Astrocyte (in vitro differentiated cells and primary cell): ENCODE results near the gene CST9. TPM values are rescaled to one million over a fixed set of nuclear protein-coding genes. Genes with fewer than 3 reads are reported as not detected.

Experiments
- DNase-seq: peaks from one replicate; pipeline ENCODE4 v3.0.0-alpha.2; 2010; ENCODE audit warnings: low read depth
- FAIRE-seq: peaks from 2 replicates; lab custom pipeline; 2011; peaks lifted over from hg19 to GRCh38; lab: Jason Lieb, UNC
- H2AFZ ChIP-seq: 2 replicates; pipeline ENCODE4 v1.6.0; 2012; ENCODE audit warnings: low read depth, low read length, inconsistent platforms
- H3K27ac ChIP-seq: 2 replicates; pipeline ENCODE4 v1.5.1; 2011; ENCODE audit warnings: low read depth, low read length, inconsistent platforms
- H3K27me3 ChIP-seq: 2 replicates; pipeline ENCODE4 v1.6.0; 2011; ENCODE audit warnings: low read length, inconsistent platforms; ENCODE audit not compliant: insufficient read depth
- H3K36me3 ChIP-seq: 2 replicates; pipeline ENCODE4 v1.5.1; 2011; ENCODE audit warnings: low read length, inconsistent platforms; ENCODE audit not compliant: insufficient read depth
- H3K4me1 ChIP-seq: 2 replicates; pipeline ENCODE4 v1.5.1; 2011; ENCODE audit warnings: low read length, inconsistent platforms; ENCODE audit not compliant: insufficient read depth
- H3K4me2 ChIP-seq: 2 replicates; pipeline ENCODE4 v1.6.0; 2012; ENCODE audit warnings: low read length, inconsistent platforms
- H3K4me3 ChIP-seq: 2 replicates; pipeline ENCODE4 v1.5.1; 2011; ENCODE audit warnings: low read depth, mild to moderate bottlenecking, low read length, inconsistent platforms; ENCODE audit not compliant: insufficient read depth
- H3K79me2 ChIP-seq: 2 replicates; pipeline ENCODE4 v1.6.0; 2012; ENCODE audit warnings: mild to moderate bottlenecking, low read length, inconsistent platforms; ENCODE audit not compliant: insufficient read depth
- H3K9ac ChIP-seq: 2 replicates; pipeline ENCODE4 v1.6.0; 2012; ENCODE audit warnings: mild to moderate bottlenecking, low read length, inconsistent platforms
- H3K9me3 ChIP-seq: 2 replicates; pipeline ENCODE4 v1.5.1; 2012; ENCODE audit warnings: low read depth, mild to moderate bottlenecking, low read length, inconsistent platforms; ENCODE audit not compliant: insufficient read depth
- H4K20me1 ChIP-seq: 2 replicates; pipeline ENCODE4 v1.6.0; 2012; ENCODE audit warnings: low read length, inconsistent platforms; ENCODE audit not compliant: insufficient read depth
- H3K27ac Mint-ChIP-seq: one replicate; pipeline ENCODE4 v1.8.0; 2021; ENCODE audit warnings: mild to moderate bottlenecking, mixed read lengths; ENCODE audit not compliant: unreplicated experiment
- H3K27me3 Mint-ChIP-seq: one replicate; pipeline ENCODE4 v1.8.0; 2021; ENCODE audit warnings: low read depth, mixed read lengths; ENCODE audit not compliant: unreplicated experiment
- H3K36me3 Mint-ChIP-seq: one replicate; pipeline ENCODE4 v1.8.0; 2021; ENCODE audit warnings: low read depth, mixed read lengths; ENCODE audit not compliant: unreplicated experiment
- H3K4me1 Mint-ChIP-seq: one replicate; pipeline ENCODE4 v1.8.0; 2021; ENCODE audit warnings: low read depth, mixed read lengths; ENCODE audit not compliant: unreplicated experiment
- H3K4me3 Mint-ChIP-seq: one replicate; pipeline ENCODE4 v1.8.0; 2021; ENCODE audit warnings: mild to moderate bottlenecking, moderate library complexity, mixed read lengths; ENCODE audit not compliant: unreplicated experiment
- H3K9me3 Mint-ChIP-seq: one replicate; pipeline ENCODE4 v1.8.0; 2021; ENCODE audit warnings: mild to moderate bottlenecking, mixed read lengths; ENCODE audit not compliant: unreplicated experiment
- CTCF ChIP-seq: IDR thresholded peaks from 2 replicates; pipeline ENCODE4 v1.5.1; 2011; ENCODE audit warnings: low read depth, mild to moderate bottlenecking, inconsistent platforms, low read length, moderate library complexity; ENCODE audit not compliant: insufficient read depth
- EZH2 ChIP-seq: IDR thresholded peaks from 2 replicates; pipeline ENCODE4 v1.6.1; 2012; ENCODE audit warnings: mild to moderate bottlenecking, low read length, inconsistent platforms; ENCODE audit not compliant: insufficient read depth
- total RNA-seq: library from RNA; stranded (reverse); gene quantifications from 2 replicates; pipeline ENCODE4 v1.2.1, GENCODE V29; 2021

CST9 gene
- total RNA-seq, 1 donor from 2014 or later = not detected

DNA sequence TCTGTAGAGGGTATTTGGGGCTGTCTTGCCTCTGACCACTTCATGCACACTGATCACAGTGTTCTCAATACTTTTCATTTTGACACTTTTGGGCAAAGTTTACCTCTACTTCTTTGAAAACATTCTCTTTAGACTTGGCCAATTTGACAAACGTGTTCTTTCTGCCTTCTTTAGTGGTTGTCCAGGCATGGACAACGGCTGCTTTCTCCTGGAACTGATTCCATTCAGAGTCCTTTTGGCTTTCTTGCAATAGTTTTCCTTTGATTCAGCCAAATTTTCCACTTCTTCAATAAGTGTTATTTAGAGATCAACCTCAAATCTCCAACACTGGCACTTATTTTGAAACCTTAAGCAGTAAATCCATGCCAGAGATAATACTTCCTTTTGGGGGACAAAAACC lies 6.7 kb upstream of the CST9 start:
- no peak overlapping the region for H3K27ac Mint-ChIP-seq
- no peak for TF ChIP-seq EZH2
- TF ChIP-seq CTCF = no peak
- no peak for DNase-seq
- Histone ChIP-seq H3K4me1 (no peaks in the 10 kb centered on the region), H3K9me3 (no peaks in the 10 kb centered on the region), H3K4me2 (no peak overlapping the region), H2AFZ (no peak overlapping the region), H4K20me1 (no peaks in the 10 kb centered on the region), H3K79me2 (no peaks in the 10 kb centered on the region), H3K36me3 (no peaks in the 10 kb centered on the region), H3K27ac (no peak overlapping the region), H3K4me3 (no peak overlapping the region), H3K9ac (no peak overlapping the region), H3K27me3 (peaks cover 3% of the 10 kb centered on the region)
- H3K4me1 Mint-ChIP-seq = peaks cover 1% of the 10 kb centered on the region
- no peak overlapping the region for H3K4me3 Mint-ChIP-seq
- peaks cover 3% of the 10 kb centered on the region for H3K9me3 Mint-ChIP-seq
- peaks cover 13% of the 10 kb centered on the region for H3K27me3 Mint-ChIP-seq
- no peaks in the 10 kb centered on the region for H3K36me3 Mint-ChIP-seq
- FAIRE-seq = no peak

DNA sequence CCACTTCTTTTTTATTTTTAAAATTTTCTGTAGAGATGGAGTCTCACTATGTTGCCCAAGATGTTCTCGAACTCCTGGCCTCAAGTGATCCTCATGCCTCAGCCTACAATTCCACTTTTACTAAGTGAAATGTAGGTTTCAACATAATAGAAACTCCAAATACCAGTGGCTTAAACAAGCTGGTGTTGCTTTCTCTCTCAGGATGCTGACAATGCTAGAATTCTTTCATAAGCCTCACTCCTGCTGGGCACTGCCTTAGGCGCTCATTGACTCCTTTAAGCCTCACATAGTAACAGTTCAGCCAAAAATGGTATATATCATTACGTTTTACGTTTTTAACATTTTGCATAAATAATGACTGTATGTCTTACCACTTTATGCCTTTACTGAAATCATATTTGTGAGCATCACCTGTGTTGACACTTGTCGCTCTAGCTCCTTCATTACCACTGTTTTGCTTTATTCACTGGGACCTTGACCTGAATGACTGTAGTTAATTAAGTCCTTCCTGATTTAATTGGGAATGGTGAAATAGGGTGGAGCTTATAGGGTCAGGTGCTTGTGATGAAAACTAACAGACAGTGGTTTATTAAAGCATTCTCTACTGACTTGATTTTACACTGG lies 3.9 kb upstream of the CST9 start:
- no peaks in the 10 kb centered on the region for H3K36me3 Mint-ChIP-seq
- Histone ChIP-seq H3K27me3 (peaks cover 8% of the 10 kb centered on the region), H4K20me1 (no peaks in the 10 kb centered on the region), H3K9me3 (no peaks in the 10 kb centered on the region), H3K9ac (no peak overlapping the region), H3K36me3 (no peaks in the 10 kb centered on the region), H3K4me1 (no peaks in the 10 kb centered on the region), H3K79me2 (no peaks in the 10 kb centered on the region), H2AFZ (no peak overlapping the region), H3K4me2 (no peak overlapping the region), H3K4me3 (no peak overlapping the region), H3K27ac (no peak overlapping the region)
- no peaks in the 10 kb centered on the region for H3K9me3 Mint-ChIP-seq
- no peak overlapping the region for H3K27ac Mint-ChIP-seq
- FAIRE-seq = no peak
- peaks cover 13% of the 10 kb centered on the region for H3K4me1 Mint-ChIP-seq
- H3K4me3 Mint-ChIP-seq = no peak overlapping the region
- peaks cover 32% of the 10 kb centered on the region for H3K27me3 Mint-ChIP-seq
- no peak for DNase-seq
- no peak for TF ChIP-seq EZH2
- TF ChIP-seq CTCF = no peak

DNA sequence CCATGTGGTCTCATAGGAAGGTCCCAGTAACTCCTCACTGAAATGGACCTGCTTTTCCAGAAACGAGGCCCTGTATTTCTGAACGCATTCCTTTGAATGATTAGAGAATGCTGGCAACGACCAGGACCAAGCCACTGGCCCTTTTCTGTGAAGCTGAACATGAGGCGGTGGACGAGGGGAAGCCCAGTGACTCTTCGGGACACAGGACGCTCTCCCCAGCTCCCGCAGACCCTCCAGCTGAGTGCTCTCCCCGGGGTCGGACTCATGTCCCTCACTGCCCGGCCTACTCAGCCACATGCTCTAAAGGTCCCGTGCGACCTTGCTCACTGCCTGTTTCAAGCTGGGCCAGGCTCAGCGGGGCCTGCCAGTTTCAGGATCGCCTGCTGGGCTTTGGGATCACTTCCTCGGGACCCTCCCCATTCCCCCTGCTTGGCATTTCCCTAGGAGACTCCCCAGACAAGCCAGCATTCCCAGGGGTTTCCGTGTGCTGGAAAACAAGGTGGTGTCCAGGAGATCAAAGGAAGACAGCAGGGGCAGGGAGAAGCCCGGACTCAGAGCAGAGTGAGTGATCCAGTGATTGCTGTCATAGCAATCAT lies 2.6 kb upstream of the CST9 start:
- H4K20me1 ChIP-seq = no peaks in the 10 kb centered on the region
- Mint-ChIP-seq H3K4me3 (no peak overlapping the region), H3K9me3 (no peaks in the 10 kb centered on the region), H3K4me1 (peaks cover 17% of the 10 kb centered on the region), H3K36me3 (no peaks in the 10 kb centered on the region), H3K27me3 (peaks cover 41% of the 10 kb centered on the region), H3K27ac (no peak overlapping the region)
- no peaks in the 10 kb centered on the region for H3K9me3 ChIP-seq
- no peak overlapping the region for H2AFZ ChIP-seq
- DNase-seq (no peak), FAIRE-seq (no peak)
- peaks cover 8% of the 10 kb centered on the region for H3K27me3 ChIP-seq
- H3K27ac ChIP-seq = no peak overlapping the region
- H3K4me3 ChIP-seq = no peak overlapping the region
- H3K4me2 ChIP-seq = no peak overlapping the region
- no peak overlapping the region for H3K9ac ChIP-seq
- H3K36me3 ChIP-seq = no peaks in the 10 kb centered on the region
- no peak for TF ChIP-seq CTCF
- no peak for TF ChIP-seq EZH2
- no peaks in the 10 kb centered on the region for H3K79me2 ChIP-seq
- no peaks in the 10 kb centered on the region for H3K4me1 ChIP-seq
